Endodermal cell (in vitro differentiated cells): ENCODE measurements around the gene MATR3. TPM values are rescaled to one million over a fixed set of nuclear protein-coding genes. Genes with fewer than 3 reads are reported as not detected.

Experiments used
- DNase-seq: peaks from one replicate; pipeline ENCODE4 v3.0.0-alpha.2; 2017
- H3K27ac ChIP-seq: 2 replicates; pipeline ENCODE4 v1.5.1; 2013; ENCODE audit warnings: mild to moderate bottlenecking, low read depth, low read length, moderate library complexity
- H3K27me3 ChIP-seq: 2 replicates; pipeline ENCODE4 v1.6.1; 2013; ENCODE audit warnings: mild to moderate bottlenecking, low read length, moderate library complexity; ENCODE audit not compliant: insufficient read depth, control insufficient read depth, poor library complexity, severe bottlenecking
- H3K36me3 ChIP-seq: 2 replicates; pipeline ENCODE4 v1.7.0; 2013; ENCODE audit warnings: mild to moderate bottlenecking, low read length, moderate library complexity; ENCODE audit not compliant: control insufficient read depth, insufficient read depth
- H3K4me1 ChIP-seq: one replicate; pipeline ENCODE4 v1.7.0; 2013; ENCODE audit warnings: low read length; ENCODE audit not compliant: control insufficient read depth, insufficient read depth
- H3K4me3 ChIP-seq: 2 replicates; pipeline ENCODE4 v1.5.1; 2013; ENCODE audit warnings: mild to moderate bottlenecking, low read length, moderate library complexity
- H3K9ac ChIP-seq: 2 replicates; pipeline ENCODE4 v1.6.1; 2013; ENCODE audit warnings: mild to moderate bottlenecking, low read length, moderate library complexity; ENCODE audit not compliant: poor library complexity, severe bottlenecking; ENCODE audit errors: extremely low read depth
- H3K9me3 ChIP-seq: 2 replicates; pipeline ENCODE4 v1.6.1; 2013; ENCODE audit warnings: mild to moderate bottlenecking, low read length, moderate library complexity; ENCODE audit not compliant: control insufficient read depth
- H3K27ac Mint-ChIP-seq: 2 replicates; pipeline ENCODE4 v1.8.0; 2020; ENCODE audit warnings: mixed read lengths
- H3K27me3 Mint-ChIP-seq: 2 replicates; pipeline ENCODE4 v1.8.0; 2021; ENCODE audit warnings: mild to moderate bottlenecking, mixed read lengths; ENCODE audit not compliant: insufficient read depth
- H3K36me3 Mint-ChIP-seq: 2 replicates; pipeline ENCODE4 v1.8.0; 2020; ENCODE audit warnings: low read depth, mixed read lengths
- H3K4me1 Mint-ChIP-seq: 2 replicates; pipeline ENCODE4 v1.8.0; 2020; ENCODE audit warnings: mixed read lengths
- H3K4me3 Mint-ChIP-seq: 2 replicates; pipeline ENCODE4 v1.8.0; 2020; ENCODE audit warnings: mild to moderate bottlenecking, moderate library complexity, mixed read lengths
- H3K9me3 Mint-ChIP-seq: 2 replicates; pipeline ENCODE4 v1.8.0; 2020; ENCODE audit warnings: mild to moderate bottlenecking, mixed read lengths
- WGBS, 2 experiments: methylation state at CpG; one replicate each; pipeline versions ENCODE4 v1.1.5 to v1.1.7; 2013; ENCODE audit warnings: missing lambda C conversion rate in 2 of 2, mixed read lengths in 1 of 2; ENCODE audit not compliant: insufficient coverage in 1 of 2, insufficient read length in 1 of 2; 5-methylcytosine and 5-hydroxymethylcytosine counted together
- total RNA-seq, 2 donors: library from RNA; stranded (reverse); fragmentation: NEBNext Ultra II Directional in 1 of 2; extraction: Animal tissue kit (Norgen Biotek cat#: 25700) in 1 of 2; gene quantifications; 2 replicates in 1 of 2; 3 replicates in 1 of 2; pipeline ENCODE4 v1.2.1, GENCODE V29; 2021
- TF ChIP-seq, protein P1 (sequence below): fragments of 200-600 bp; sonication (generic); conservative IDR thresholded peaks from 2 replicates; pipeline ENCODE4 v1.5.0; 2021; ENCODE audit warnings: antibody characterized with exemption, mild to moderate bottlenecking

MATR3 gene
- total RNA-seq, 2 donors from 2014 or later: 250 to 279 TPM

- no peak for DNase-seq
- Histone ChIP-seq H3K27ac (no peak overlapping the region), H3K9ac (no peak overlapping the region), H3K27me3 (no peaks in the 10 kb centered on the region), H3K4me3 (no peak overlapping the region), H3K36me3 (peaks cover 34% of the 10 kb centered on the region), H3K4me1 (peaks cover 3% of the 10 kb centered on the region), H3K9me3 (no peaks in the 10 kb centered on the region)
- Mint-ChIP-seq H3K4me1 (peaks cover 49% of the 10 kb centered on the region), H3K36me3 (peaks cover 11% of the 10 kb centered on the region), H3K4me3 (no peak overlapping the region), H3K9me3 (no peaks in the 10 kb centered on the region), H3K27ac (no peak overlapping the region), H3K27me3 (no peaks in the 10 kb centered on the region)
- TF ChIP-seq, protein P1, sequence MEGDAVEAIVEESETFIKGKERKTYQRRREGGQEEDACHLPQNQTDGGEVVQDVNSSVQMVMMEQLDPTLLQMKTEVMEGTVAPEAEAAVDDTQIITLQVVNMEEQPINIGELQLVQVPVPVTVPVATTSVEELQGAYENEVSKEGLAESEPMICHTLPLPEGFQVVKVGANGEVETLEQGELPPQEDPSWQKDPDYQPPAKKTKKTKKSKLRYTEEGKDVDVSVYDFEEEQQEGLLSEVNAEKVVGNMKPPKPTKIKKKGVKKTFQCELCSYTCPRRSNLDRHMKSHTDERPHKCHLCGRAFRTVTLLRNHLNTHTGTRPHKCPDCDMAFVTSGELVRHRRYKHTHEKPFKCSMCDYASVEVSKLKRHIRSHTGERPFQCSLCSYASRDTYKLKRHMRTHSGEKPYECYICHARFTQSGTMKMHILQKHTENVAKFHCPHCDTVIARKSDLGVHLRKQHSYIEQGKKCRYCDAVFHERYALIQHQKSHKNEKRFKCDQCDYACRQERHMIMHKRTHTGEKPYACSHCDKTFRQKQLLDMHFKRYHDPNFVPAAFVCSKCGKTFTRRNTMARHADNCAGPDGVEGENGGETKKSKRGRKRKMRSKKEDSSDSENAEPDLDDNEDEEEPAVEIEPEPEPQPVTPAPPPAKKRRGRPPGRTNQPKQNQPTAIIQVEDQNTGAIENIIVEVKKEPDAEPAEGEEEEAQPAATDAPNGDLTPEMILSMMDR: no peak
- WGBS, 2 experiments: 78 to 87% methylated on average over 2 to 3 of the region's 3 CpGs
These were observed 11.1 kb downstream of the MATR3 start for GRCh38 chr5:139304391-139305324.

DNA sequence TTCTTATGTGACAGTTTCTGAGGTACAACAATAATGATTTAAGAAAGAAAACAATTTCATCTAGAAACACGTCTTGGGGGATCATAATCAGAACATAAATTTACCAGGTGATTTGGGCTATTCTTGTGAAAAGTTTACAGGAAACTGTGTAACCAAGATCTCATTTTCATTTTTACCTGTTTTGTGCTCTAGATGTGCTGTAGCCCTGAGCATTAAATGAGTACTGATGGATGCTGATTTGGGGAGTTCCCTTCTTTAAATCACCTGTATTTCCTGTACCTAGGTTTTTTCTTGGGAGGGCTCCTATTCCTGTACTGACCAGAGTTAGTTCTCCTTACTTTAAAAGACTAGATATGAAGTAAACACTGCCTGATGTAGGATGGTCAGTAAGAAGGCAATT, 12.7 kb downstream of the MATR3 start:
- TF ChIP-seq, protein P1: no peak
- Histone ChIP-seq H3K27ac (no peak overlapping the region), H3K9me3 (no peaks in the 10 kb centered on the region), H3K36me3 (peaks cover 44% of the 10 kb centered on the region), H3K4me1 (peaks cover 3% of the 10 kb centered on the region), H3K9ac (no peak overlapping the region), H3K4me3 (no peak overlapping the region), H3K27me3 (no peaks in the 10 kb centered on the region)
- Mint-ChIP-seq H3K36me3 (peaks cover 10% of the 10 kb centered on the region), H3K4me3 (no peak overlapping the region), H3K9me3 (no peaks in the 10 kb centered on the region), H3K27me3 (no peaks in the 10 kb centered on the region), H3K27ac (no peak overlapping the region), H3K4me1 (peaks cover 58% of the 10 kb centered on the region)
- DNase-seq: no peak
- WGBS, 2 experiments: 100% methylated on average over 1 of the region's 1 CpG

DNA sequence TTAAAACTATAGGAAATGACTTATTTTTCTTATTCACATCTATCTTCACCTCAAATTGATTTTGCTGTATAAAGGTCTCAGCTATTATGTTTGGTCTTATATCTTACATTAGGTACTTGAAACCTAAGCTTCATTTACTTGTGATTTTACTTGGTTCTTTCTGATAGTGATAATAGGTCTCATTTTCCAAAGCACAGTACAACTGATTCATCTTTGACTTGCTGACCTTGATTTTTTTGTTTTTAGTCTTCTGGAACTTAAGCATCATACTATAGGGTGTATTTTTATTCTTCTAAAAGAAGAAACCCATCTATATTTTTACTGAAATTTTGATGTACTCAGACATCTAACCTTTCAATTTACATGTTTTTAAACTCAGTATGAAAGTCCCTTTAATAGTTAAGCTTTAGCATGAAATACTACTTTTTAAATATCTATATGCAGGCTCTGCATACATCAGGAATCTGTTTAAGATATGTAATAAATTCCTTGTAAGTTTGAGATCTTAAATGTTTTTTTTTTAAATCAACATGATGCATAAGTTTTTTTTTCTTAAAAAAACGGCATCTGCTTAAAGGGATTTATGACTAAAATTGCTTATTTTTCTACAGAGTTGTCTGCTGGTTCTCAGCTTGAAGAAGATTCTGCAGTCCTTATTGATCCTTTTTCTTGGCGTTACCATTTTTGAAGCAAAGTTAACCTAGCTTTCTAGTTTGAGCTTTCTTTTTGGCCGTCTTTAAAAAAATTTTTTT, 13.3 kb downstream of the MATR3 start:
- Histone ChIP-seq H3K36me3 (peaks cover 41% of the 10 kb centered on the region), H3K27me3 (no peaks in the 10 kb centered on the region), H3K4me3 (no peak overlapping the region), H3K9me3 (no peaks in the 10 kb centered on the region), H3K4me1 (peaks cover 3% of the 10 kb centered on the region), H3K9ac (no peak overlapping the region), H3K27ac (no peak overlapping the region)
- Mint-ChIP-seq H3K27me3 (no peaks in the 10 kb centered on the region), H3K4me1 (peaks cover 56% of the 10 kb centered on the region), H3K4me3 (no peak overlapping the region), H3K27ac (no peak overlapping the region), H3K9me3 (no peaks in the 10 kb centered on the region), H3K36me3 (peaks cover 10% of the 10 kb centered on the region)
- TF ChIP-seq, protein P1: no peak
- WGBS, 2 experiments: 92 to 100% methylated on average over 1 to 3 of the region's 3 CpGs
- DNase-seq: no peak
